Peyer's patch (tissue), 4 donors: ENCODE measurements around the gene WDR35. TPM values are rescaled to one million over a fixed set of nuclear protein-coding genes. Genes with fewer than 3 reads are reported as not detected.
"Not testable (repeated sequence)": the region's sequence is repeated elsewhere in the genome, so short reads cannot be mapped to it uniquely, and the experiment has no call there.

ENCODE experiments used
- DNase-seq, 3 donors: peaks; one replicate each; pipeline ENCODE4 v3.0.0-alpha.2; 2017 to 2019
- H3K27ac ChIP-seq, 4 donors: fragments of 200-600 bp; sonication (generic); one replicate each; pipeline ENCODE4 v1.5.1; 2016 to 2019
- H3K27me3 ChIP-seq, 2 donors: fragments of 200-600 bp; sonication (generic); one replicate each; pipeline ENCODE4 v1.5.1; 2019
- H3K36me3 ChIP-seq, 3 donors: fragments of 200-600 bp; sonication (generic); one replicate each; pipeline ENCODE4 v1.5.1; 2016 to 2019
- H3K4me1 ChIP-seq, 4 donors: fragments of 200-600 bp; sonication (generic); one replicate each; pipeline ENCODE4 v1.5.1; 2016 to 2019
- H3K4me3 ChIP-seq, 4 donors: fragments of 200-600 bp; sonication (generic); 1 replicate in 3 of 4; 2 replicates in 1 of 4; pipeline ENCODE4 v1.5.1; 2016 to 2019; ENCODE audit warnings: mild to moderate bottlenecking in 1 of 4
- H3K9me3 ChIP-seq, 4 donors: fragments of 200-600 bp; sonication (generic); one replicate each; pipeline ENCODE4 v1.5.1; 2016 to 2019; ENCODE audit warnings: mild to moderate bottlenecking in 1 of 4
- CTCF ChIP-seq, 6 experiments: fragments of 450-650 bp in 4 of 6; fragments of 200-600 bp in 2 of 6; sonication (generic) in 1 of 6; IDR thresholded peaks; one replicate each; pipeline ENCODE4 v1.5.1; 2017 to 2019; ENCODE audit warnings: antibody characterized with exemption in 6 of 6, mild to moderate bottlenecking in 3 of 6, moderate library complexity in 1 of 6
- POLR2A ChIP-seq, 2 donors: fragments of 450-650 bp; IDR thresholded peaks; one replicate each; pipeline ENCODE4 v1.5.1; 2017; ENCODE audit warnings: antibody characterized with exemption in 2 of 2, mild to moderate bottlenecking in 2 of 2, moderate library complexity in 2 of 2
- total RNA-seq, 4 donors: library from RNA; depleted of rRNA; stranded (reverse); fragments of >200 nt; gene quantifications; one replicate each; pipeline ENCODE4 v1.1.0, GENCODE V29; 2016

Gene WDR35
- total RNA-seq, 4 donors from 2014 or later: 3.4 to 4.1 (median 3.8) TPM

DNA sequence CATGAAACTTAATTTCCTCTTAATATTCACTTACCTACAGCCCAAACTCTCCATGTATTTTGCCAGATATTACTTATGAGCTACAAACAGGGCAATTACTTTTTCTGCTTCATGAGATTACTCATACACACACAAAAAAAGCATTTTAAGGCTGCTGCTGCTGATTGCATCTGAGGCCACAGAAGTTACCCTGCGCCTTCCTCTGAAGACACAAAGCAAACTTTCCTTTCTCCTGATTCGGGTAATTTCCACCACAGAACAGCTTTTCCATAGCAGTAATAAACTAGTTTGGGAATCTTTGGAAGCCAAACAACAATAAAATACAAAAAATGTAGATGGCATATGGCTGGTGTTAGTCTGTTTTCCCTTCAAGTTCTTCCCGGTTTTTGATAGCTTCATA lies 94.4 kb downstream of the WDR35 start:
- H3K27me3 ChIP-seq: no peaks in the 10 kb centered on the region
- H3K4me1 ChIP-seq: peaks cover 0 to 22% (median 0%) of the 10 kb centered on the region in 4 donors
- no peaks in the 10 kb centered on the region for H3K36me3 ChIP-seq
- no peak overlapping the region for H3K27ac ChIP-seq
- TF ChIP-seq POLR2A (IDR thresholded peaks at IDR 0.05) (no peak), CTCF (IDR thresholded peaks at IDR 0.05) (no peak)
- no peak overlapping the region for H3K4me3 ChIP-seq
- no peaks in the 10 kb centered on the region for H3K9me3 ChIP-seq
- no peak for DNase-seq

DNA sequence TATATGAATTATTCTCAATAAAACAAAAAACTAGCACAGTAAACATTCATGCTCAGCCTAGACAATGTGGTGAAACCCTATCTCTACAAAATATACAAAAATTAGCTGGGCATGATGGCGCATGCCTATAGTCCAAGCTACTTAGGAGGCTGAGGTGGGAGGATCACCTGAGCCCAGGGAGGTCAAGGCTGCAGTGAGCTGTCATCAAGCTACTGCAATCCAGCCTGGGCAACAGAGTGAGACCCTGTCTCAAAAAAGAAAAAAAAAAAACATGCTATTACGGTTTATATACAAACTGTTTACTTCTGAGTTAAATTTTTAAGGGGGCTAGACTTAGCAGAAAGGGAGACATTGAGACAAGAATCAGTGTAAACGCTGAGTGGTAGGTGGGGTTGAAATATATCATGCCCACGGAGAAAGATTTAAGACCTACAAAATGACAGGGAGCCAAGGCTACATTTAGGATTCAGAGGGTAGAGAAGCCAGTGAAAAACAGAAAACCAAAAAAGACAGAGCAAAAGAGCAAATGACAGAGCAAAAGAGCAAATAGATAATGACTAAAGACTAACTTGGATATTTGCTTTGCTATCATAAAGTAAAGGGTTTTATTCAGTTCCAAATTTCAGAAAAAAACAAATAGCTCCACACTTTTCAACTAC lies 95.6 kb downstream of the WDR35 start:
- H3K9me3 ChIP-seq: no peaks in the 10 kb centered on the region
- TF ChIP-seq CTCF (IDR thresholded peaks at IDR 0.05) (no peak), POLR2A (IDR thresholded peaks at IDR 0.05) (no peak)
- no peak for DNase-seq
- no peak overlapping the region for H3K27ac ChIP-seq
- no peak overlapping the region for H3K4me3 ChIP-seq
- no peaks in the 10 kb centered on the region for H3K36me3 ChIP-seq
- H3K4me1 ChIP-seq: peaks cover 0 to 18% (median 0%) of the 10 kb centered on the region in 4 donors
- no peaks in the 10 kb centered on the region for H3K27me3 ChIP-seq

DNA sequence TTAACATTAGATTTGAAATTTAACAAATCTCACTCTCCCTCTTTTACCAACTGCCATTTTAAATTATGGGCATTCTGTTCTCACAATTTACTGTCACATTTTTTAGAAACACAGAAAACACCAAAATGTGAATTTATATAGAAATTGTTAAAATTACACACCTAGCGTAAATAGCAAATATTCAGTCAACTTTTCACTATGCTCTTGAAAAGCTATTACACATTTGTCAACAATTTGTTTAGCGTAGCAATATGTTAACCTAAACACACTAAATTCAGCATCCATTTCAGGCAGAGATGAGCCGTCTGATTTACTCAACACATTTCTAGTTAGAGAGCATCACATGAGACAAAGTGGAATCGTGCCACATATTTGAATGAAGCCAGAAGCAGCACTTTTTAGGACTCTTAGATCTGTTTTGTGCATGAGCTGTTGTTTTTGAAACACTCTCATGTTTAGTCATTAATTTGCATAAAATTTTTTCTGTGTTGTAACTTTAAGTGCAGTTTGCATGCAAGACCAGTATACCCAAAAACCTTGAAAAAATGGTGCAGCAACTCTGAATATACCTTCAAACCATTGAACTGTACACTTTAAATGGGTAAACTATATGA lies 96.3 kb downstream of the WDR35 start:
- TF ChIP-seq CTCF (IDR thresholded peaks at IDR 0.05) (no peak), POLR2A (IDR thresholded peaks at IDR 0.05) (no peak)
- Histone ChIP-seq H3K27ac (no peak overlapping the region), H3K9me3 (no peaks in the 10 kb centered on the region), H3K36me3 (no peaks in the 10 kb centered on the region), H3K4me1 (peaks cover 0 to 12% (median 0%) of the 10 kb centered on the region in 4 donors), H3K27me3 (no peaks in the 10 kb centered on the region), H3K4me3 (no peak overlapping the region)
- DNase-seq: no peak

GRCh38 chr2:19891971-19892370 lies 97.9 kb downstream of the WDR35 start:
- H3K36me3 ChIP-seq, H3K27me3 ChIP-seq, DNase-seq, H3K4me1 ChIP-seq, H3K9me3 ChIP-seq, H3K27ac ChIP-seq, H3K4me3 ChIP-seq: not testable (repeated sequence)

DNA sequence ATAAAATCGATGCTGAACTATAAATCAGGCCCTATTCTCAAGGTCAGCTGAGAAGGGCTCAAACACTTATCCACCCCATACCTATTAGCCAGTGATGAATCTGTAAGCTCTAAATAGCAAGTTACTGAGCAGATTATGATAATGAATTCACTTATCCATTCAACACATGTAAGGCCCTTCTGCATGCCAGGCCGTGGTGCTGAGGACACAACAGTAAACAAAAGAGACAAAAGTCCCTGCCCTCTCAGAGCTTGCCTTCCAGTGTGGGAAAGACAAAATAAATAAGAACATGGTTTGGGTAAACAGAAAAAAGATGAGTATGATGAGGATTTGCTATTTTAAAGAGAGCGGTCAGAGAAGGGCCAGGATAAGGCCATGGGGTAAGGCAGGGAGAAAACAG lies 99.8 kb downstream of the WDR35 start:
- TF ChIP-seq CTCF (IDR thresholded peaks at IDR 0.05): no peak
- no peak for TF ChIP-seq POLR2A (IDR thresholded peaks at IDR 0.05)
- H3K4me1 ChIP-seq: no peaks in the 10 kb centered on the region
- no peaks in the 10 kb centered on the region for H3K9me3 ChIP-seq
- no peaks in the 10 kb centered on the region for H3K36me3 ChIP-seq
- no peak for DNase-seq
- no peak overlapping the region for H3K4me3 ChIP-seq
- H3K27ac ChIP-seq: no peak overlapping the region
- no peaks in the 10 kb centered on the region for H3K27me3 ChIP-seq

GRCh38 chr2:19888831-19889230 lies 101.1 kb downstream of the WDR35 start:
- TF ChIP-seq POLR2A (IDR thresholded peaks at IDR 0.05) (no peak), CTCF (IDR thresholded peaks at IDR 0.05) (no peak)
- no peaks in the 10 kb centered on the region for H3K4me1 ChIP-seq
- no peaks in the 10 kb centered on the region for H3K36me3 ChIP-seq
- no peak for DNase-seq
- no peak overlapping the region for H3K27ac ChIP-seq
- H3K27me3 ChIP-seq: no peaks in the 10 kb centered on the region
- H3K9me3 ChIP-seq: no peaks in the 10 kb centered on the region
- H3K4me3 ChIP-seq: no peak overlapping the region
